ENCODE measurements around the gene EIF4E.

- TF ChIP-seq, protein P1, sequence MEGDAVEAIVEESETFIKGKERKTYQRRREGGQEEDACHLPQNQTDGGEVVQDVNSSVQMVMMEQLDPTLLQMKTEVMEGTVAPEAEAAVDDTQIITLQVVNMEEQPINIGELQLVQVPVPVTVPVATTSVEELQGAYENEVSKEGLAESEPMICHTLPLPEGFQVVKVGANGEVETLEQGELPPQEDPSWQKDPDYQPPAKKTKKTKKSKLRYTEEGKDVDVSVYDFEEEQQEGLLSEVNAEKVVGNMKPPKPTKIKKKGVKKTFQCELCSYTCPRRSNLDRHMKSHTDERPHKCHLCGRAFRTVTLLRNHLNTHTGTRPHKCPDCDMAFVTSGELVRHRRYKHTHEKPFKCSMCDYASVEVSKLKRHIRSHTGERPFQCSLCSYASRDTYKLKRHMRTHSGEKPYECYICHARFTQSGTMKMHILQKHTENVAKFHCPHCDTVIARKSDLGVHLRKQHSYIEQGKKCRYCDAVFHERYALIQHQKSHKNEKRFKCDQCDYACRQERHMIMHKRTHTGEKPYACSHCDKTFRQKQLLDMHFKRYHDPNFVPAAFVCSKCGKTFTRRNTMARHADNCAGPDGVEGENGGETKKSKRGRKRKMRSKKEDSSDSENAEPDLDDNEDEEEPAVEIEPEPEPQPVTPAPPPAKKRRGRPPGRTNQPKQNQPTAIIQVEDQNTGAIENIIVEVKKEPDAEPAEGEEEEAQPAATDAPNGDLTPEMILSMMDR (IDR thresholded peaks at IDR 0.05), result no peak
- no peak for TF ChIP-seq POLR2A (IDR thresholded peaks at IDR 0.05)
These were observed 23.6 kb downstream of the EIF4E start for GRCh38 chr4:98905297-98905696.
